Peyer's patch (tissue), 4 donors: ENCODE data around the gene ZNF106. TPM values are rescaled to one million over a fixed set of nuclear protein-coding genes. Genes with fewer than 3 reads are reported as not detected.

Experiments used
- DNase-seq, 3 donors: peaks; one replicate each; pipeline ENCODE4 v3.0.0-alpha.2; 2017 to 2019
- H3K27ac ChIP-seq, 4 donors: fragments of 200-600 bp; sonication (generic); one replicate each; pipeline ENCODE4 v1.5.1; 2016 to 2019
- H3K27me3 ChIP-seq, 2 donors: fragments of 200-600 bp; sonication (generic); one replicate each; pipeline ENCODE4 v1.5.1; 2019
- H3K36me3 ChIP-seq, 3 donors: fragments of 200-600 bp; sonication (generic); one replicate each; pipeline ENCODE4 v1.5.1; 2016 to 2019
- H3K4me1 ChIP-seq, 4 donors: fragments of 200-600 bp; sonication (generic); one replicate each; pipeline ENCODE4 v1.5.1; 2016 to 2019
- H3K4me3 ChIP-seq, 4 donors: fragments of 200-600 bp; sonication (generic); 1 replicate in 3 of 4; 2 replicates in 1 of 4; pipeline ENCODE4 v1.5.1; 2016 to 2019; ENCODE audit warnings: mild to moderate bottlenecking in 1 of 4
- H3K9me3 ChIP-seq, 4 donors: fragments of 200-600 bp; sonication (generic); one replicate each; pipeline ENCODE4 v1.5.1; 2016 to 2019; ENCODE audit warnings: mild to moderate bottlenecking in 1 of 4
- POLR2A ChIP-seq, 2 donors: fragments of 450-650 bp; IDR thresholded peaks; one replicate each; pipeline ENCODE4 v1.5.1; 2017; ENCODE audit warnings: antibody characterized with exemption in 2 of 2, mild to moderate bottlenecking in 2 of 2, moderate library complexity in 2 of 2
- total RNA-seq, 4 donors: library from RNA; depleted of rRNA; stranded (reverse); fragments of >200 nt; gene quantifications; one replicate each; pipeline ENCODE4 v1.1.0, GENCODE V29; 2016
- TF ChIP-seq, protein P1 (sequence below), 6 experiments: fragments of 450-650 bp in 4 of 6; fragments of 200-600 bp in 2 of 6; sonication (generic) in 1 of 6; IDR thresholded peaks; one replicate each; pipeline ENCODE4 v1.5.1; 2017 to 2019; ENCODE audit warnings: antibody characterized with exemption in 6 of 6, mild to moderate bottlenecking in 3 of 6, moderate library complexity in 1 of 6

ZNF106 gene
- total RNA-seq, 4 donors from 2014 or later: 31.7 to 74.3 (median 42.1) TPM

DNA sequence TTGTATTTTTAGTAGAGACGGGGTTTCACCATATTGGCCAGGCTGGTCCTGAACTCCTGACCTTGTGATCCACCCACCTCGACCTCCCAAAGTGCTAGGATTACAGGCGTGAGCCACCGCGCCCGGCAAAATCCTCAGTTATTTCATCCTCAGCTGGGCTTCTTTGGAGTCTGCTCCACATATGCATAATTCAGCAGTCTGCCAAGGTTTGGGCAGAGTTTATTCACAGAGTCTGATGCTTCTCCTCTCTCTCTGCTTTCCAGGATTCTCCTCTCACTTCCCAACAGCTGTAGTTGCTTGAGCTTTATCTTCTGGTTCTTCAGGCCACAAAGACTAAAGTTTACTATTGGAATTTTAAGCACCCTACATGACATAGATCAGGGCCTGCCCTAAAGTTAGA, 8.2 kb downstream of the ZNF106 start:
- Histone ChIP-seq H3K4me1 (no peaks in the 10 kb centered on the region), H3K27me3 (no peaks in the 10 kb centered on the region), H3K4me3 (no peak overlapping the region), H3K27ac (no peak overlapping the region), H3K36me3 (no peaks in the 10 kb centered on the region), H3K9me3 (no peaks in the 10 kb centered on the region)
- TF ChIP-seq POLR2A (IDR thresholded peaks at IDR 0.05): no peak
- TF ChIP-seq, protein P1, sequence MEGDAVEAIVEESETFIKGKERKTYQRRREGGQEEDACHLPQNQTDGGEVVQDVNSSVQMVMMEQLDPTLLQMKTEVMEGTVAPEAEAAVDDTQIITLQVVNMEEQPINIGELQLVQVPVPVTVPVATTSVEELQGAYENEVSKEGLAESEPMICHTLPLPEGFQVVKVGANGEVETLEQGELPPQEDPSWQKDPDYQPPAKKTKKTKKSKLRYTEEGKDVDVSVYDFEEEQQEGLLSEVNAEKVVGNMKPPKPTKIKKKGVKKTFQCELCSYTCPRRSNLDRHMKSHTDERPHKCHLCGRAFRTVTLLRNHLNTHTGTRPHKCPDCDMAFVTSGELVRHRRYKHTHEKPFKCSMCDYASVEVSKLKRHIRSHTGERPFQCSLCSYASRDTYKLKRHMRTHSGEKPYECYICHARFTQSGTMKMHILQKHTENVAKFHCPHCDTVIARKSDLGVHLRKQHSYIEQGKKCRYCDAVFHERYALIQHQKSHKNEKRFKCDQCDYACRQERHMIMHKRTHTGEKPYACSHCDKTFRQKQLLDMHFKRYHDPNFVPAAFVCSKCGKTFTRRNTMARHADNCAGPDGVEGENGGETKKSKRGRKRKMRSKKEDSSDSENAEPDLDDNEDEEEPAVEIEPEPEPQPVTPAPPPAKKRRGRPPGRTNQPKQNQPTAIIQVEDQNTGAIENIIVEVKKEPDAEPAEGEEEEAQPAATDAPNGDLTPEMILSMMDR (IDR thresholded peaks at IDR 0.05): no peak
- no peak for DNase-seq

DNA sequence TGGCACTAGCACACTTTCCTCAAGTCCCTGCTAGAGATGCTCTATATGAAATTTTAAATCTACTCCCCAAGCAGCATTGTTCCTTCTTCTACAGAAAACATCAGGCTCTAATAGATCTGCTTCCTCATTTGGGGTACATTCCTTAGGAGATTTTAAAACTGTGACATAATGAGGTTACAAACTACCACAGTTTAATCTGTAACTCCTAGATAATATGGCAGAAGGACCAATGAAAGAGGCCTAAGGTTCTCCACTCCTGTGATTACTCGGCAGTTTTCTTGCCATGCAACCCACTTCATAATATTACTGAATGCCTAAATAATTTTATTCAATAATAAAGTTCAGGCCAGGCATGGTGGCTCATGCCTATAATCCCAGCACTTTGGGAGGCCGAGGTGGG, 16.1 kb downstream of the ZNF106 start:
- Histone ChIP-seq H3K9me3 (no peaks in the 10 kb centered on the region), H3K36me3 (no peaks in the 10 kb centered on the region), H3K4me1 (no peaks in the 10 kb centered on the region), H3K27ac (no peak overlapping the region), H3K4me3 (no peak overlapping the region), H3K27me3 (no peaks in the 10 kb centered on the region)
- DNase-seq: no peak
- TF ChIP-seq POLR2A (IDR thresholded peaks at IDR 0.05): no peak
- TF ChIP-seq, protein P1 (IDR thresholded peaks at IDR 0.05): no peak

DNA sequence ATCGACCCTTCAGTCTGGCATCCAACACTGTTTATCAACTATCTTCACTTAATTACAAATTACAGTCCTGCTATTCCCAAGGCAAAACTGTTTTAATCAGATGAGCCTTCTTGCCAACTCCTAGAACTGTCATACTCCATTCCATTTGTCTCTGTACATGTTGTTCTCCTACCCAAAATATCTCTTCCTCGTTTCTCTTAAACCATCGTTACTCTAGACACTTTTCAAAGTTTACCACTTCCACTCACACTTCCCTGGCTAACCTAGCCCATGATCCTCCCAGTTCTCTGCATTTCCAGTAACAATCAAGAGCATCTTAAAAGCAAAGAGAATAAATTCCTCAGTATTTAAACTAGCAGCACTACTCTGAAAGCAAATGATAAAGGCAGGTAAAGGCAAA, 19.9 kb downstream of the ZNF106 start:
- H3K4me1 ChIP-seq: no peaks in the 10 kb centered on the region
- H3K27ac ChIP-seq: peak overlapping the region in 1 of 4 donors; percentile 29
- TF ChIP-seq, protein P1 (IDR thresholded peaks at IDR 0.05): no peak
- no peak for TF ChIP-seq POLR2A (IDR thresholded peaks at IDR 0.05)
- H3K36me3 ChIP-seq: no peaks in the 10 kb centered on the region
- DNase-seq: no peak
- H3K27me3 ChIP-seq: no peaks in the 10 kb centered on the region
- no peak overlapping the region for H3K4me3 ChIP-seq
- H3K9me3 ChIP-seq: no peaks in the 10 kb centered on the region

DNA sequence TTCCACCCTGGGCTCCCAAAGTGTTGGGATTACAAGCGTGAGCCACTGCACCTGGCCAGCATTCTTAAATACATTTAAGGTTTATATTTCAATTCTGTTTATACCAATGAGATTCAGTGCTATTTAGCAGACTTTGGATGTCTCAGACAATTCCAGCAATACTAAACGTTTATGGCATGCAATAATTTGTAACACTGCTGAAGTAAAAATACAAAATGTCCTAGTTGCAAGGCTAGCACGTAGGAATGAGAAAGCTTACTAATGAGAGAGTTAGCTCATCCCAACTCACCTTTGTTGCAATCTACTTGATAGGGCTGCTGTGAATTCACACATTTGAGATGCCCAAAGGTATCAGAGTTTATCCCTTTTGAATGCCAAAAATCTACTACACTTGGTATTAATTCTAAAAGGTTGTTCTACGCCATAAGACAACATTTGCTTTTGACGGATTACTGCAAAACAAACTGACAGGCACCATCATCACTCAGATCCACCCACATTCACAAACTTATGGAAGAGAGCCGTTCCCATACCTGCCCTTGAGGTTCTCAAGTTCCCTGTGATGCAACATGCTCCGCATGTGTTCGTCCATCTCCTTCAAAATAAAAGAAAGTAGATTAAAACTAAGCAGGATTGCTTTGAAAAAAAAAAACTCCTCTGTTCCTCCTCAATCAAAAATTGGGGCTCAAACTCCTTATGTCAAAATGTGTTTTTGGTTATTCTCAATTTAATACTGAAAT, 25.3 kb downstream of the ZNF106 start:
- H3K4me3 ChIP-seq: no peak overlapping the region
- no peaks in the 10 kb centered on the region for H3K36me3 ChIP-seq
- H3K27ac ChIP-seq: peak overlapping the region in 2 of 4 donors; percentile 5 to 68

DNA sequence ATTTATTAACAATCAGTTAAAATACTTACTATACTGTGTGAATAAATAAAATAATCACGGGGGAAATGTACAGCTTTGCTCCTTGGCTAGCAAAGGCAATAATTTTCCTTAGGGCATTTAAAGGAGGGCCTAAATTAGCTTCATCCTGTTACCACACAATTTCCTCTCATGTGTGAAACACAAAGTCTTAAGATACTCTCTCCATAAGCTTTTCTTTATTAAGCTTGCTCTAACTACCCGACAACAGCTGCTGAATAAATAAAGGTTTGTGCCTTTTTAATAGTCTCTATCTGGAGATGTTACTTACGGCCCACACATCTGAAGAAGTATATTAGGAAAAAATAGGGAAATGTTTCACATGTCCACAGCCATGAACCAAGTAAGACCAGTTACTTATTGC, 29.7 kb downstream of the ZNF106 start:
- Histone ChIP-seq H3K27me3 (no peaks in the 10 kb centered on the region), H3K36me3 (no peaks in the 10 kb centered on the region), H3K27ac (no peak overlapping the region), H3K9me3 (no peaks in the 10 kb centered on the region), H3K4me1 (peaks cover 0 to 7% (median 2%) of the 10 kb centered on the region in 4 donors), H3K4me3 (no peak overlapping the region)
- DNase-seq: no peak
- no peak for TF ChIP-seq POLR2A (IDR thresholded peaks at IDR 0.05)
- TF ChIP-seq, protein P1 (IDR thresholded peaks at IDR 0.05): no peak

More for the DNA sequence above, 25.3 kb downstream of the ZNF106 start:
- no peak for DNase-seq
- H3K27me3 ChIP-seq: no peaks in the 10 kb centered on the region
- H3K9me3 ChIP-seq: no peaks in the 10 kb centered on the region
- H3K4me1 ChIP-seq: peaks cover 0 to 5% (median 0%) of the 10 kb centered on the region in 4 donors
- no peak for TF ChIP-seq POLR2A (IDR thresholded peaks at IDR 0.05)
- TF ChIP-seq, protein P1 (IDR thresholded peaks at IDR 0.05): no peak
